Liver (tissue), 3 donors: ENCODE data around the gene PIP5KL1.

Experiments
- CTCF ChIP-seq: fragments of 150-350 bp; IDR thresholded peaks from 2 replicates; pipeline ENCODE4 v1.5.1; 2017; ENCODE audit warnings: improper control_type of control experiment, low read depth, low read length; ENCODE audit not compliant: missing input control
- FOXA1 ChIP-seq: IDR thresholded peaks from 2 replicates; pipeline ENCODE4 v1.6.1; 2016; ENCODE audit warnings: antibody characterized with exemption
- GABPA ChIP-seq, 2 donors: IDR thresholded peaks in 1 of 2; conservative IDR thresholded peaks in 1 of 2; 2 replicates each; pipeline ENCODE4 v1.6.1; 2016; ENCODE audit warnings: antibody characterized with exemption in 2 of 2, mild to moderate bottlenecking in 1 of 2, moderate library complexity in 1 of 2
- MAX ChIP-seq: IDR thresholded peaks from 2 replicates; pipeline ENCODE4 v1.6.1; 2016; ENCODE audit warnings: antibody characterized with exemption
- RAD21 ChIP-seq, 2 donors: IDR thresholded peaks; 2 replicates each; pipeline ENCODE4 v1.6.1; 2016; ENCODE audit warnings: antibody characterized with exemption in 2 of 2, mild to moderate bottlenecking in 2 of 2
- RXRA ChIP-seq, 2 donors: IDR thresholded peaks; 2 replicates each; pipeline ENCODE4 v1.6.1; 2017 to 2018; ENCODE audit warnings: antibody characterized with exemption in 2 of 2, mild to moderate bottlenecking in 1 of 2
- SP1 ChIP-seq: IDR thresholded peaks from 2 replicates; pipeline ENCODE4 v1.6.1; 2018; ENCODE audit warnings: antibody characterized with exemption, mild to moderate bottlenecking
- TF ChIP-seq, protein P1 (sequence below): IDR thresholded peaks from 2 replicates; pipeline ENCODE4 v1.6.1; 2016; ENCODE audit warnings: antibody characterized with exemption
- TF ChIP-seq, protein P2 (sequence below): IDR thresholded peaks from 2 replicates; pipeline ENCODE4 v1.6.1; 2016; ENCODE audit warnings: antibody characterized with exemption
- donor health status: healthy.
- donor health status: healthy.

- TF ChIP-seq RXRA (IDR thresholded peaks at IDR 0.05) (no peak), CTCF (no peak), MAX (no peak), RAD21 (IDR thresholded peaks at IDR 0.05) (no peak), GABPA (IDR thresholded peaks at IDR 0.05 in 1 of 2, conservative IDR thresholded peaks at IDR 0.05 in 1 of 2) (no peak), SP1 (no peak), FOXA1 (no peak)
- TF ChIP-seq, protein P1, sequence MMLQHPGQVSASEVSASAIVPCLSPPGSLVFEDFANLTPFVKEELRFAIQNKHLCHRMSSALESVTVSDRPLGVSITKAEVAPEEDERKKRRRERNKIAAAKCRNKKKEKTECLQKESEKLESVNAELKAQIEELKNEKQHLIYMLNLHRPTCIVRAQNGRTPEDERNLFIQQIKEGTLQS: no peak
- TF ChIP-seq, protein P2, sequence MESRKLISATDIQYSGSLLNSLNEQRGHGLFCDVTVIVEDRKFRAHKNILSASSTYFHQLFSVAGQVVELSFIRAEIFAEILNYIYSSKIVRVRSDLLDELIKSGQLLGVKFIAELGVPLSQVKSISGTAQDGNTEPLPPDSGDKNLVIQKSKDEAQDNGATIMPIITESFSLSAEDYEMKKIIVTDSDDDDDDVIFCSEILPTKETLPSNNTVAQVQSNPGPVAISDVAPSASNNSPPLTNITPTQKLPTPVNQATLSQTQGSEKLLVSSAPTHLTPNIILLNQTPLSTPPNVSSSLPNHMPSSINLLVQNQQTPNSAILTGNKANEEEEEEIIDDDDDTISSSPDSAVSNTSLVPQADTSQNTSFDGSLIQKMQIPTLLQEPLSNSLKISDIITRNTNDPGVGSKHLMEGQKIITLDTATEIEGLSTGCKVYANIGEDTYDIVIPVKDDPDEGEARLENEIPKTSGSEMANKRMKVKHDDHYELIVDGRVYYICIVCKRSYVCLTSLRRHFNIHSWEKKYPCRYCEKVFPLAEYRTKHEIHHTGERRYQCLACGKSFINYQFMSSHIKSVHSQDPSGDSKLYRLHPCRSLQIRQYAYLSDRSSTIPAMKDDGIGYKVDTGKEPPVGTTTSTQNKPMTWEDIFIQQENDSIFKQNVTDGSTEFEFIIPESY: no peak
Observed at GRCh38 chr9:127936347-127936852, 5.8 kb upstream of the PIP5KL1 start.
